HCT116 (cell line): Measurements from ENCODE around the gene PCBP3. TPM values are rescaled to one million over a fixed set of nuclear protein-coding genes. Genes with fewer than 3 reads are reported as not detected.

Source experiments
- ATAC-seq: fragments of 200-7000 bp; cut with Tn5 transposase; 2 replicates; pipeline ENCODE4 v1.9.1; 2020; ENCODE audit warnings: mild to moderate bottlenecking, moderate library complexity
- BruUV-seq: library from RNA; stranded (reverse); fragments of 400-500 nt; replicated peaks from 2 replicates; lab custom pipeline; 2021; lab: Mats Ljungman, UMichigan
- CTCF ChIA-PET: fragments of 300-600 bp; sonication (Branson Sonifier 250); formaldehyde crosslinking; loops from one replicate; lab custom pipeline; 2021; ENCODE audit warnings: antibody characterized with exemption; lab: Charles Lee
- POLR2A ChIA-PET: fragments of 300-600, 350-600 bp; sonication (Branson Sonifier 250); formaldehyde crosslinking; loops from one replicate; lab custom pipeline; 2021; ENCODE audit warnings: antibody characterized with exemption; lab: Charles Lee
- RAD21 ChIA-PET, 2 experiments: fragments of 300-600 bp; sonication (Branson Sonifier 250); formaldehyde crosslinking; loops; one replicate each; lab custom pipeline; 2023; ENCODE audit warnings: low total read pairs in 2 of 2; ENCODE audit not compliant: uncharacterized antibody in 2 of 2, unreplicated experiment in 2 of 2, low non-redundant PET in 1 of 2; lab: Charles Lee
- DNase-seq: peaks from one replicate; pipeline ENCODE4 v3.0.0-alpha.2; 2010; ENCODE audit warnings: low read depth, low spot score
- H2AFZ ChIP-seq: fragments of 200-600 bp; shearing (Covaris generic), sonication (generic); 2 replicates; pipeline ENCODE4 v1.6.1; 2017; ENCODE audit warnings: low read depth, mixed run types, mixed read lengths, antibody characterized with exemption, low read length; ENCODE audit not compliant: poor library complexity, severe bottlenecking
- H3K27ac ChIP-seq: 2 replicates; pipeline ENCODE4 v1.5.1; 2012; ENCODE audit warnings: low read depth, low read length
- H3K27me3 ChIP-seq: fragments of 200-600 bp; sonication (generic); 2 replicates; pipeline ENCODE4 v1.6.1; 2016; ENCODE audit warnings: mixed run types, low read length, mixed read lengths; ENCODE audit not compliant: insufficient read depth
- H3K36me3 ChIP-seq, 2 experiments: fragments of 200-500 bp in 1 of 2; fragments of 200-600 bp in 1 of 2; sonication (Bioruptor generic) in 1 of 2; sonication (generic) in 1 of 2; 2 replicates each; pipeline versions ENCODE4 v1.5.1 to v1.6.1; 2014 to 2016; ENCODE audit warnings: low read length in 2 of 2, inconsistent platforms in 1 of 2, mixed read lengths in 1 of 2, mixed run types in 1 of 2; ENCODE audit not compliant: insufficient read depth in 2 of 2, control insufficient read depth in 1 of 2
- H3K4me1 ChIP-seq, 2 experiments: fragments of 200-600 bp in 1 of 2; sonication (generic) in 1 of 2; 2 replicates each; pipeline versions ENCODE4 v1.5.1 to v1.6.1; 2012 to 2017; ENCODE audit warnings: low read length in 2 of 2, inconsistent platforms in 1 of 2, mild to moderate bottlenecking in 1 of 2, mixed read lengths in 1 of 2, mixed run types in 1 of 2, moderate library complexity in 1 of 2; ENCODE audit not compliant: insufficient read depth in 2 of 2, control insufficient read depth in 1 of 2
- H3K4me2 ChIP-seq: fragments of 200-600 bp; sonication (generic); 2 replicates; pipeline ENCODE4 v1.6.1; 2017; ENCODE audit warnings: mixed run types, low read length, mixed read lengths
- H3K4me3 ChIP-seq, 2 experiments: fragments of 200-600 bp in 1 of 2; sonication (generic) in 1 of 2; replicated peaks in 1 of 2; 2 replicates each; pipeline ENCODE4 v1.5.1; 2011 to 2016; ENCODE audit warnings: low read length in 2 of 2, control low read depth in 1 of 2, low read depth in 1 of 2, mild to moderate bottlenecking in 1 of 2, mixed read lengths in 1 of 2, mixed run types in 1 of 2
- H3K79me2 ChIP-seq: fragments of 200-600 bp; sonication (generic); 2 replicates; pipeline ENCODE4 v1.6.1; 2017; ENCODE audit warnings: mild to moderate bottlenecking, mixed run types, low read length, moderate library complexity, mixed read lengths; ENCODE audit not compliant: insufficient read depth
- H3K9ac ChIP-seq: fragments of 200-600 bp; sonication (generic); 2 replicates; pipeline ENCODE4 v1.6.1; 2016; ENCODE audit warnings: low read length, mixed read lengths
- H3K9me2 ChIP-seq: fragments of 200-600 bp; sonication (generic), shearing (Covaris generic); 2 replicates; pipeline ENCODE4 v1.6.1; 2017; ENCODE audit warnings: mixed run types, mild to moderate bottlenecking, moderate library complexity; ENCODE audit not compliant: insufficient read depth
- H3K9me3 ChIP-seq, 2 experiments: fragments of 200-500 bp in 1 of 2; fragments of 200-600 bp in 1 of 2; sonication (Bioruptor generic) in 1 of 2; sonication (generic) in 1 of 2; 2 replicates each; pipeline ENCODE4 v1.6.1; 2014 to 2017; ENCODE audit warnings: low read length in 2 of 2, mixed read lengths in 2 of 2, inconsistent platforms in 1 of 2, low read depth in 1 of 2, mild to moderate bottlenecking in 1 of 2, mixed run types in 1 of 2, moderate library complexity in 1 of 2; ENCODE audit not compliant: control insufficient read depth in 1 of 2, insufficient read depth in 1 of 2
- H4K20me1 ChIP-seq: fragments of 200-600 bp; sonication (generic), shearing (Covaris generic); 2 replicates; pipeline ENCODE4 v1.6.1; 2017; ENCODE audit warnings: mixed run types, mild to moderate bottlenecking, moderate library complexity; ENCODE audit not compliant: insufficient read depth
- ELF1 ChIP-seq: IDR thresholded peaks from 2 replicates; pipeline ENCODE4 v1.6.1; 2012; ENCODE audit warnings: low read depth, borderline replicate concordance
- SP1 ChIP-seq: IDR thresholded peaks from 2 replicates; pipeline ENCODE4 v1.6.1; 2012; ENCODE audit warnings: low read depth
- TCF7L2 ChIP-seq: IDR thresholded peaks from 2 replicates; pipeline ENCODE4 v1.7.0; 2011; ENCODE audit warnings: borderline replicate concordance, inconsistent platforms; ENCODE audit not compliant: insufficient read depth, insufficient read length; ENCODE audit errors: extremely low read depth
- ZNF274 ChIP-seq: fragments of 200-500 bp; sonication (Bioruptor generic); IDR thresholded peaks from 2 replicates; pipeline ENCODE4 v1.6.1; 2014; ENCODE audit warnings: mild to moderate bottlenecking, low read depth, low read length, inconsistent platforms
- intact Hi-C: fragments of 100-400 bp; cut with micrococcal nuclease; formaldehyde crosslinking; loops from 2 replicates; pipeline ENCODE4 v1.10.0; 2022
- total RNA-seq: library from RNA; stranded (reverse); gene quantifications from one replicate; pipeline ENCODE4 v1.2.1, GENCODE V29; 2021; ENCODE audit not compliant: unreplicated experiment
- TF ChIP-seq, protein P1 (sequence below): IDR thresholded peaks from 2 replicates; pipeline ENCODE4 v1.6.1; 2012
- TF ChIP-seq, protein P2 (sequence below), 3 experiments: fragments of 200-600 bp in 1 of 3; sonication (generic) in 1 of 3; IDR thresholded peaks in 2 of 3; conservative IDR thresholded peaks in 1 of 3; 2 replicates each; pipeline ENCODE4 v1.5.1; 2012 to 2017; ENCODE audit warnings: low read depth in 2 of 3, low read length in 2 of 3, antibody characterized with exemption in 1 of 3, borderline replicate concordance in 1 of 3, control low read depth in 1 of 3, mild to moderate bottlenecking in 1 of 3, mixed read lengths in 1 of 3, mixed run types in 1 of 3, moderate library complexity in 1 of 3; ENCODE audit not compliant: insufficient read depth in 1 of 3

PCBP3 gene
- total RNA-seq, 1 experiment from 2014 or later, result 3.1 TPM

DNA sequence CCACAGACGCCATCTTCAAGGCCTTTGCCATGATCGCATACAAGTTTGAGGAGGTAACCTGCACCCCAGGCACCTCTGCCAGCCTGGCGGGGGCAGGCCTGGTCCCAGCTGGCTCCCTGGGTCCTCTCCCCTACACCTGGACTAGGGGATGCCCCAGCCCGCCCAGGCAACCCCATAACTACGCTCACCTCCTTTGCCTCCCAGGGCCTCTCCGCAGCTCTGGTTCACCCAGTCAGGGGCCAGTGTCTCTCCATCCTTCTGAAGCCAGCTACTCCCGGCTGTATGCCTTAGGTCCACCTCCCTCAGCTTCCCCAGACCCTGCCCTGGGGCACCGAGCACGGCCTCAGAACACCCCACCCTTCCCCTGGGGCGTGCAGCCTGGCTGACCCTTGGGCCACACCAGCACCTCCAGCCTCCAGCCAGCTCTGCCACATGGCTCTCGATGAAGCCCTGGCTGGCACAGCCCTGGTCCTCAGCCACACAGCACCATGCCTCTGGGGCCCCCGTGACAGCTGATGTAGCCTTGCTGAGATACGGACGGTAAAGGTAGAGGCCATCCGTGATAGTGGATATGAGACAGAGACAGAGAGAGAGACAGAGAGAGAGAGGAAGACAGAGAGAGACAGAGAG, 257.7 kb downstream of the PCBP3 start:
- Histone ChIP-seq H3K27ac (no peak overlapping the region), H3K9me2 (no peaks in the 10 kb centered on the region), H3K36me3 (no peaks in the 10 kb centered on the region), H3K4me2 (no peak overlapping the region), H3K9me3 (no peaks in the 10 kb centered on the region), H2AFZ (no peak overlapping the region), H3K4me3 (no peak overlapping the region), H3K4me1 (no peaks in the 10 kb centered on the region), H3K9ac (no peak overlapping the region), H3K27me3 (no peaks in the 10 kb centered on the region)
- ATAC-seq (no peak), DNase-seq (no peak)
- RAD21 ChIA-PET, result no interaction called here
- no TSS peak for BruUV-seq
- CTCF ChIA-PET, result no interaction called here
- POLR2A ChIA-PET, result no interaction called here
- intact Hi-C loops, result no loop called here
- TF ChIP-seq SP1 (no peak), ELF1 (no peak), ZNF274 (no peak), TCF7L2 (no peak)
- TF ChIP-seq, protein P1, sequence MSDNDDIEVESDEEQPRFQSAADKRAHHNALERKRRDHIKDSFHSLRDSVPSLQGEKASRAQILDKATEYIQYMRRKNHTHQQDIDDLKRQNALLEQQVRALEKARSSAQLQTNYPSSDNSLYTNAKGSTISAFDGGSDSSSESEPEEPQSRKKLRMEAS, result no peak
- TF ChIP-seq, protein P2, sequence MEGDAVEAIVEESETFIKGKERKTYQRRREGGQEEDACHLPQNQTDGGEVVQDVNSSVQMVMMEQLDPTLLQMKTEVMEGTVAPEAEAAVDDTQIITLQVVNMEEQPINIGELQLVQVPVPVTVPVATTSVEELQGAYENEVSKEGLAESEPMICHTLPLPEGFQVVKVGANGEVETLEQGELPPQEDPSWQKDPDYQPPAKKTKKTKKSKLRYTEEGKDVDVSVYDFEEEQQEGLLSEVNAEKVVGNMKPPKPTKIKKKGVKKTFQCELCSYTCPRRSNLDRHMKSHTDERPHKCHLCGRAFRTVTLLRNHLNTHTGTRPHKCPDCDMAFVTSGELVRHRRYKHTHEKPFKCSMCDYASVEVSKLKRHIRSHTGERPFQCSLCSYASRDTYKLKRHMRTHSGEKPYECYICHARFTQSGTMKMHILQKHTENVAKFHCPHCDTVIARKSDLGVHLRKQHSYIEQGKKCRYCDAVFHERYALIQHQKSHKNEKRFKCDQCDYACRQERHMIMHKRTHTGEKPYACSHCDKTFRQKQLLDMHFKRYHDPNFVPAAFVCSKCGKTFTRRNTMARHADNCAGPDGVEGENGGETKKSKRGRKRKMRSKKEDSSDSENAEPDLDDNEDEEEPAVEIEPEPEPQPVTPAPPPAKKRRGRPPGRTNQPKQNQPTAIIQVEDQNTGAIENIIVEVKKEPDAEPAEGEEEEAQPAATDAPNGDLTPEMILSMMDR (IDR thresholded peaks at IDR 0.05 in 2 of 3, conservative IDR thresholded peaks at IDR 0.05 in 1 of 3; ENCODE audit: borderline replicate concordance in 1 of 3, insufficient read depth in 1 of 3, low read depth in 2 of 3, low read length in 2 of 3), result no peak
- TF ChIP-seq, all 23 proteins: peak for 0
- Histone ChIP-seq H3K79me2 (no peaks in the 10 kb centered on the region), H4K20me1 (no peaks in the 10 kb centered on the region)
